Measurements from ENCODE around the gene SPRR5. TPM values are rescaled to one million over a fixed set of nuclear protein-coding genes. Genes with fewer than 3 reads are reported as not detected.

Gene SPRR5
- polyA plus RNA-seq, 1 of the 3 experiments (the other 2 are of a cell fraction), result not detected

- POLR2A ChIA-PET, result no interaction called here
- Histone ChIP-seq H3K9me2 (no peaks in the 10 kb centered on the region), H2AFZ (ENCODE audit: low read depth) (no peak within 1 kb of the TSS), H3K9ac (no peak within 1 kb of the TSS), H3K4me2 (no peak within 1 kb of the TSS), H4K20me1 (ENCODE audit: insufficient read depth) (no peaks in the 10 kb centered on the region), H3K4me3 (ENCODE audit: low read depth in 2 of 2, low read length in 1 of 2) (no peak within 1 kb of the TSS), H3K36me3 (replicated peaks in 1 of 2; ENCODE audit: control insufficient read depth in 1 of 2, insufficient read depth in 2 of 2, low read length in 1 of 2) (no peaks in the 10 kb centered on the region), H3K27me3 (ENCODE audit: insufficient read depth) (peaks cover 6% of the 10 kb centered on the region; the same call in 1 of the 2 replicates), H3K27ac (ENCODE audit: low read depth in 2 of 2, low read length in 1 of 2) (no peak within 1 kb of the TSS), H3K79me2 (ENCODE audit: insufficient read depth) (no peaks in the 10 kb centered on the region), H3F3A (replicated peaks; ENCODE audit: insufficient read depth) (no peaks in the 10 kb centered on the region), H3K4me1 (ENCODE audit: control insufficient read depth in 1 of 2, insufficient read depth in 2 of 2, low read depth in 1 of 2, low read length in 1 of 2) (no peaks in the 10 kb centered on the region), H3K9me3 (no peaks in the 10 kb centered on the region)
- no peak for DNase-seq
- 11% methylated on average over 6 of the region's 6 CpGs for WGBS (ENCODE audit: low lambda C conversion rate)
- TF ChIP-seq JUND (IDR thresholded peaks at IDR 0.05), result no peak
- TF ChIP-seq, protein P1, sequence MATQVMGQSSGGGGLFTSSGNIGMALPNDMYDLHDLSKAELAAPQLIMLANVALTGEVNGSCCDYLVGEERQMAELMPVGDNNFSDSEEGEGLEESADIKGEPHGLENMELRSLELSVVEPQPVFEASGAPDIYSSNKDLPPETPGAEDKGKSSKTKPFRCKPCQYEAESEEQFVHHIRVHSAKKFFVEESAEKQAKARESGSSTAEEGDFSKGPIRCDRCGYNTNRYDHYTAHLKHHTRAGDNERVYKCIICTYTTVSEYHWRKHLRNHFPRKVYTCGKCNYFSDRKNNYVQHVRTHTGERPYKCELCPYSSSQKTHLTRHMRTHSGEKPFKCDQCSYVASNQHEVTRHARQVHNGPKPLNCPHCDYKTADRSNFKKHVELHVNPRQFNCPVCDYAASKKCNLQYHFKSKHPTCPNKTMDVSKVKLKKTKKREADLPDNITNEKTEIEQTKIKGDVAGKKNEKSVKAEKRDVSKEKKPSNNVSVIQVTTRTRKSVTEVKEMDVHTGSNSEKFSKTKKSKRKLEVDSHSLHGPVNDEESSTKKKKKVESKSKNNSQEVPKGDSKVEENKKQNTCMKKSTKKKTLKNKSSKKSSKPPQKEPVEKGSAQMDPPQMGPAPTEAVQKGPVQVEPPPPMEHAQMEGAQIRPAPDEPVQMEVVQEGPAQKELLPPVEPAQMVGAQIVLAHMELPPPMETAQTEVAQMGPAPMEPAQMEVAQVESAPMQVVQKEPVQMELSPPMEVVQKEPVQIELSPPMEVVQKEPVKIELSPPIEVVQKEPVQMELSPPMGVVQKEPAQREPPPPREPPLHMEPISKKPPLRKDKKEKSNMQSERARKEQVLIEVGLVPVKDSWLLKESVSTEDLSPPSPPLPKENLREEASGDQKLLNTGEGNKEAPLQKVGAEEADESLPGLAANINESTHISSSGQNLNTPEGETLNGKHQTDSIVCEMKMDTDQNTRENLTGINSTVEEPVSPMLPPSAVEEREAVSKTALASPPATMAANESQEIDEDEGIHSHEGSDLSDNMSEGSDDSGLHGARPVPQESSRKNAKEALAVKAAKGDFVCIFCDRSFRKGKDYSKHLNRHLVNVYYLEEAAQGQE (IDR thresholded peaks at IDR 0.05; ENCODE audit: low read depth, low read length), result no peak
- no peak for TF ChIP-seq RXRA (IDR thresholded peaks at IDR 0.05; ENCODE audit: borderline replicate concordance, low read depth)
- no peak for TF ChIP-seq POLR2AphosphoS5 (IDR thresholded peaks at IDR 0.05; ENCODE audit: low read depth, low read length)
- no peak for TF ChIP-seq RAD21 (IDR thresholded peaks at IDR 0.05; ENCODE audit: low read length)
- no peak for TF ChIP-seq EP300 (IDR thresholded peaks at IDR 0.05; ENCODE audit: borderline replicate concordance in 1 of 2, low read depth in 1 of 2, low read length in 1 of 2)
- no peak for TF ChIP-seq IRF3 (IDR thresholded peaks at IDR 0.05; ENCODE audit: low read depth, low read length)
- TF ChIP-seq GATA2 (CRISPR knock-in tag; IDR thresholded peaks at IDR 0.05), result no peak
- no peak for TF ChIP-seq NFIC (IDR thresholded peaks at IDR 0.05; ENCODE audit: borderline replicate concordance)
- TF ChIP-seq TAF1 (IDR thresholded peaks at IDR 0.05; ENCODE audit: borderline replicate concordance, low read depth, low read length), result no peak
- TF ChIP-seq NRF1 (IDR thresholded peaks at IDR 0.05; ENCODE audit: low read depth, low read length), result no peak
- TF ChIP-seq TCF12 (IDR thresholded peaks at IDR 0.05), result no peak
- TF ChIP-seq FOSL2 (IDR thresholded peaks at IDR 0.05; ENCODE audit: borderline replicate concordance, low read depth), result no peak
- TF ChIP-seq MEF2A (IDR thresholded peaks at IDR 0.05; ENCODE audit: borderline replicate concordance, low read depth), result no peak
- no peak for TF ChIP-seq GABPA (IDR thresholded peaks at IDR 0.05; ENCODE audit: low read depth)
- no peak for TF ChIP-seq MXI1 (IDR thresholded peaks at IDR 0.05; ENCODE audit: low read depth, low read length)
- no peak for TF ChIP-seq YY1 (IDR thresholded peaks at IDR 0.05; ENCODE audit: low read depth)
- TF ChIP-seq SMC3 (IDR thresholded peaks at IDR 0.05; ENCODE audit: low read depth, low read length), result no peak
- TF ChIP-seq PBX3 (IDR thresholded peaks at IDR 0.05), result no peak
- CTCF ChIA-PET, result no interaction called here
These were observed 23.5 kb downstream of the SPRR5 start, which contains the start of gene SPRR4 for GRCh38 chr1:152970495-152970894. TSS of gene SPRR4 (plus strand) at chr1:152970648. CDS start at chr1:152971891, 1,243 bp downstream.
